T-helper 1 cell treated with Interleukin-12 subunit alpha and Interleukin-12 subunit beta and Interleukin-4 antibody, amounts not matched to agents 30 ng/mL and 1 ng/mL, for 36 hours (primary cell): Measurements from ENCODE around the gene ESAM. TPM values are rescaled to one million over a fixed set of nuclear protein-coding genes. Genes with fewer than 3 reads are reported as not detected.

Experiments
- intact Hi-C: fragments of 100-400 bp; cut with micrococcal nuclease; formaldehyde crosslinking; loops from one replicate; pipeline ENCODE4 v1.15.1; 2024
- total RNA-seq: library from RNA; stranded (reverse); gene quantifications from 2 replicates; pipeline ENCODE4 v1.2.3, GENCODE V29; 2022

Gene ESAM
- total RNA-seq, 1 donor from 2014 or later = 0.47 TPM

DNA sequence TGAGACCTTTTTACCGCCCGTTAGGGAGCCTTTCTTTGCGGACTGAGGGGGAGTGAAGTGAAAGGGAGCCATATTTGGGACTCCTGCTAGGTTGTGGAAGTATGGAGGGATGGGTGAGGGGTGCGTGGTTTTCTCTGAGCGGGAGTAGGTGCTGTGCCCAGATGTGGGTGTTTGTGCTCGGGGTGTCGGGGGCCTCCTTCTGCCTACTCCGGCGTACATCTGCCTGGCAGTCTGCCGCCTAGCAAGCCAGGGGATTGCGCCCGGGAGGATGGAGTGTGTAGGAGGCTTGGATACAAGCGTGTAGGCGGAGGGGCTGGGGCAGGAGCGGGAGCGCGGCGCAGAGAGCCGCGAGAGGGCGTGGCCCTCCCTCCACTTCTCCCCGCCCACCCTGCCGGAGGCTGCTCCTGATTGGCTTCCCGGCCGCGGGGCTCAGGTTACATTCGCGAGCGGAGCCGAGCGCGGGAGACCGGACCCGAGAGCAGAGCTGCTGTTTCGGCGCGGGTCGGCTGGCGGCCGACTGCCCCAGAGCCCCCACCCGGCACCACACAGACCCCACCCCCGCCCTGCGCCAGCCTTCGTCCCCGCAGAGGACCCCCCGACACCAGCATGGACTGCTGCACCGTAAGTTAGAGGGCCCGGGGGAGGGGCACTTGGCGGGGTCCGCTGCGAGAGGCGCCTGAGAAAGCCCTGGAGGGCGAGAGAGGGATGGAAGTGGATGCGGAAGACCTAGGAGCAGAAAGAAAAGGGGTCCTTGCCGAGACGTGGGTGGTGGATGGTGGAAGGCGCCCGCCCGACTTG is 22.4 kb downstream of the ESAM start, which contains the start of gene NRGN:
TSS of gene NRGN (plus strand) at position 464 of the 798 bp plus-strand sequence. CDS start at position 607, 143 bp downstream.
- intact Hi-C loops = loop anchor here (1.0 to 10.0 kb wide), 8 partner anchors 8 to 1615 kb away; partner anchors contain the start of genes HYLS1, SIAE, SPA17 and ST3GAL4

DNA sequence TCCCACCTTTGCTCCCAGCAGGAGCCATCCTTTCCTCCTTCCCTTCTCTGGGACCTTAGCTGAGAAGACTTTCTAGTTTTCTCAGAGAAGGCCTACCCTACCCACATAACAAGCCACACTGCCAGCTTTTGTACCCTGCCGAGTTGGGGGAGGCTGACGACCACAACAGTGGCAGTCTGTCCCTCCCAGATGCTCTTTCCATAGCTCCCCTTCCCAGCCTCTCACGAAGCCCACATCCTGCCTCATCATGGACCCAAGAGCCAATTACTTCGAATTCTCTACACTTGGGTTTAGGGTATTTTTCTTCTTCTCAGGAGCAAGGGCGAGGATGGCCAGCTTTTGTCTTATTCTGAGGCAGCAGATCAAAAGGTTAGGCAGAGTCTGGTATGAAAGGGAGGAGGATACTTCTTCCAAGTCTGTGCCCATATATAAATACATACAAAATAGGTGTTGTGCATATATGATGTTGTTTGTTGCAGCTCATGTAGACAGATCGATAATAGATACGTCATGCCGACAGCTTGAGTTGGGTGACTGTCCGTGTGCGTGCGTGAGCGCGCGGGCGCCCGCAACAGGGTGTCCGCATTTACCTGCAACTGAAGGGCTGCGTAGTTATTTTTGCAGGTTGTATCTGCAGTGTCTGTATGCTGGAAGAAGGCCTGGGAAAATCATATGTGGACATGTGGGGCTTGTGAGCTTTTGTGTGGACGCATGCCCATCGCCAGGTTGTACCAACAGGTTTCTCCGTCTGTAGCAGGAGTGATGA is 23.2 kb downstream of the ESAM start:
- intact Hi-C loops = loop anchor here (1.0 to 5.0 kb wide), 3 partner anchors 8 to 622 kb away; partner anchors contain the start of genes SIAE, SPA17 and VWA5A

DNA sequence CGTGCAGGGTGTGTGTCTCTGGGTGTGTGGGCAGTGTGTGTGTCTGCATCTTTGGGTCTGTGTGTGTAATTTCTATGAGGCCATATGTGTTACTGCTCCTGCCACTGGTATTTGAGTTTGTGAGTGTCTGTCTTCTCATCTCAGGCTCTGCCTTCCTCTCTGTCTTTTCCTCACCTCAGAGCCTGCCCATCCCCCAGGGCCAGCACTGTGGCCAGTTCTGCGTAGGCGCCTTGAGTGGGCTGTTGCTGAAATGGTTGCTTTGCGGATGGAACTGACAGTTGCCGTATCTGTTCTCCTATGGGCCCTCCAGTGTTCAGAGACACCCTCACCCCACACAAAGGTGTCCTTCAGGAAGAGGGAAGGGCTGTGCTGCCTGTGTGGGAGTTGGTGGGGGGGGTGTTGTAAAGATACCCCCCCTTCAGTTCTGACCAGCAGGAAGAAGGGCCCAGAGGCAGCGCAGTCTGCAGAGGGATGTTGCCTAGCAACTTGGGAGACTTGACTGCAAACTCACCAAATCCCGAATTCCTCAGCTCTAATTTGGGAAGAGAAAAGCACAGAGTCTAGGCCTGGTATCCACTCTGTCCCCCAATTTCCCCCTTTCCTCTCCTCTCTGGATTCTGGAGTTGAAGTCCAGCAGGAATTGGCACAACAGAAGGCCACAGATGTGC is 24.3 kb downstream of the ESAM start:
- intact Hi-C loops = loop anchor here (5.0 kb wide), 1 partner anchor 620 kb away; the partner anchor contains the start of gene VWA5A

DNA sequence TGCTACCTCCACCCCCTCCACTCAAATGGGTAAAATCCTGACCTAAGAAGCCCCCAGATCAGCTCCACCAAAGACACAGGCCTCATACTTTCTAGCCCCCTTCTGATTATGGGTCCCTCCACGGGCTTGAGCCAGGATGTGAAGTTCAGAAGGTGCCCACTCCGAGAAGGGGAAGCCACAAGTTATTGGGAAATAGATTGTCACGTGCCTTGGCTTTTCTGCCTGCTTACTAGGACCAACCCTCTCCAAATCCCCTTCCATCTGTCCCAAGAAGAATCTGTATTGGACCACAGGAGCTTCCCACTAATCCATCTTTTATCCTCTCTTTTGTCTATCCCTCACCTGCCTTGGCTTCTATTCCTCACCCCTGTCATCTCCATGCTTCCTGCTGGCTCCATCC is 25.4 kb downstream of the ESAM start:
- intact Hi-C loops = loop anchor here (5.0 kb wide), 1 partner anchor 619 kb away; the partner anchor contains the start of gene VWA5A

DNA sequence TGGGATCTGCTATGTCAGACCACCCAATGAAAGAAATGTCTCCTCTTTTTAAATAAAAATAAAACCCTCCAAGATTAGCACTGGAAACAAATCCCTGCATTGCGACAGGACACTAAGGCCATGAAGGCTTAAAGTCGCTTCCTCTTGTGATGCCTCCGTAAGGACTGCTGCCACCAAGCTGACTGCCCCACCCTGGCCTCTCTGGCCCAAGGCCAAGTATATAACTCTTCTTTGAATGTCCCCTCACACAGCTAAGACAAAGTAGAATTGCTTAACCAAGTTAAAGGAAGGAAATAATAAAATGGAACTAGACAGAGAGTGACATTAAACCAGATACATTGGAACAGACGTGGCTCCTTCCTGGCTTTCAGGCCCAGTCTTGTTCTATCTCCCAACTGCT is 29.9 kb downstream of the ESAM start:
- intact Hi-C loops = no loop called here

DNA sequence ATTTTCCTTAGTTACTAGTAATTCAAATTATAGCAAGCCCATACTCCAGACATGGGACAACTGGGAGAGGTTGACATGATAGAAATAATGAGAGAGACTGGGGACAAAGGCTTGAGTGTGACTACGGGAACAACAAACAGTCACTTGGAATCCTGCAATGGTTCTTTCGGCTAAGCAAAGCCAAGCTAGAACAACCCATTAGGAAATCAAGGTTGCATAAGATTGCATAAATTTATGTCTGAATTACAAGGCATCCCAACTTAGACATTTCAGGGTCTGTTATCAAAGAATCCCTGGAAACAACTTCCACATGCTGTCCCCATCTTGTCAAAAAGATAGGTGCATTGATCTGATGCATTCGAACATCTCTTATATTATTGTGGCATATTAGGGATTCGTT is 32.5 kb downstream of the ESAM start:
- intact Hi-C loops = no loop called here

DNA sequence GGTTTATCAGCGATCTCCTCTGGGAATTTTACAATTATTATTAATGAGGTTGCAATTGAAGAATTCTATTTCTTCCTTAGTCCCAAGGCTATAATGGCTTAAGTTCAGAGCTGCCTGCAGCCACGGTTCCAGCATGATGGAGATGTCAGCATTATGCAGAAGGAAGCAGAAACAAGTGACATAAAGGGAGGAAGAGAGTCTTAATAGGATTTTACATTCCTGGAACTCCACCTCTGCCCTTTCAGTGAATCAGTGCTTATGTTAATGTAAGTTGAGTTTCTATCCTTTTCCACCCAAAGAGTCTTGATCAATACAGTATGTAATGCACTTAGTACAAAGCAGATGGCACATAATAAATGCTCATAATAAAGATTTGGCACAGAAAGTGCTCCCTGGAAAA is 34.0 kb downstream of the ESAM start:
- intact Hi-C loops = no loop called here

DNA sequence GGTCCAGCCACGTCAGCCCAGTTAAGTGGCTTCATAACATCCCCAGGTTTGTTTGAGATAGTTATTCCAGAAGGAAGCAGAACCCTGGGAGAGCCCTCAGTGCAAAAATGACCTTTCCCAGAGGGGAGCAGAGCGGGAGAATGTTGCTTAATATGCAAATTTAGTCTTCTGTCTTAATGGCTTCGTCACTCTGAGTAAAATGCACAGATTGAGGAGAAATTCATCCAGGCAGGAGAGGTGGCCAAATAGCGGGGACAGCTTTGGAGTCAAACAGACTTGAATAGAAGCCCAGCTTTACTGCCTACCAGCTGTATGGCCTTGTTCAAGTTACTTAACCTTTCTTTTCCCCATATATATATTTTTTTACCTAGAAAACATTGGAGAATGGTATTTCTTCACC is 34.6 kb downstream of the ESAM start:
- intact Hi-C loops = no loop called here

DNA sequence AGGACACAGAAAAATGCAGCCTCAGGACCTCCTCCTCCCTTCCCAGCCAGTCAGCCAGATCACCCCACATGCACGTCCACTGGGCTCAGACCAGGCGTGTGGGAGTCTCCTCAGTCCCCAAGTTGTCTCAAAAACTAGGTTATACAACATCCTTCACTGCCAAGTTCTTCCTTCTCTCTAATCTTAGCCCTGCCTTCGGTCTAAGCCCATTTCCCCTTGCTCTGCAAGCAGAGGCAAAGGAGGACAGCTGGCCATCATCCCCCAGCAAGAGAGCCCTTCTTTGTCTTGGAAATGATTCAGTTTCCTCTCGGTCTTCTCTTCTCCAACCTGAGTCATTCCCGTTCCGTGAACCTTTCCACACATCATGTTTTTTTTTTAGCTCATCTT is 36.4 kb downstream of the ESAM start:
- intact Hi-C loops = no loop called here

DNA sequence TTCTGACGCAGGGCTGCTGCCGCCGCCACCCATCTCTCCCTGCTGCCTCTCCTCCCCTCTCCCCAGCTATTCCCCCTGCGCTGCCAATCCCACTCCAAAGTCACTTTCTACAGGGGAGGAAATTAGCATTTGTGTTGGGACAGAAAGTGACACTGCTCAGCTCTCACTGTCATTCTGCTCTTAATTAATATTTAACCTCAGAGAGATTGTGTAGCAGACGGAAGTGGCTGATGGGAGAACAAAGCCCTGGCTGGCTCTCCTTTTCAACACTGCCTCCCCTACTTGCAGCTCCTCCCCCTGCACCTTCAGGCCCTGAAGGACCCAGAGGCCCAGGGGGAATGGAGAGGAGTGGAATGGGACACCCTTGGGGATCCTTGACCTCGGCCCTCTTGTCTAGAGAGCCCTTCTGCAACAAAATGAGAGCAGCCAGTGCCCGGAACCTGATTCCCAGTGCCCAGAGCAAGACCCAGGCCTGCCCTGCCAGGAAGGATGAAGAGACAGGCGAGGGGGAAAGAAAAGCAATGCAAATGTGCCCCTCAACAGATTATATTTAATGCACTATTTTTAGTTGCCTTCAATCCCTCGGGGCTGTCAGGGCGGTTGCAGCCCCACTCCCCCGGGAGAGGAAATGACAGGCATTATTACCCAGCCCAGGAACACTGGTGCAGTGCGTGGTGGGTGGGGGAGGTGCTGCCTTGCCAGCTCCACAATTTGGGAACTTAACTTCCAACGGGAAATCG is 36.9 kb downstream of the ESAM start:
- intact Hi-C loops = no loop called here

DNA sequence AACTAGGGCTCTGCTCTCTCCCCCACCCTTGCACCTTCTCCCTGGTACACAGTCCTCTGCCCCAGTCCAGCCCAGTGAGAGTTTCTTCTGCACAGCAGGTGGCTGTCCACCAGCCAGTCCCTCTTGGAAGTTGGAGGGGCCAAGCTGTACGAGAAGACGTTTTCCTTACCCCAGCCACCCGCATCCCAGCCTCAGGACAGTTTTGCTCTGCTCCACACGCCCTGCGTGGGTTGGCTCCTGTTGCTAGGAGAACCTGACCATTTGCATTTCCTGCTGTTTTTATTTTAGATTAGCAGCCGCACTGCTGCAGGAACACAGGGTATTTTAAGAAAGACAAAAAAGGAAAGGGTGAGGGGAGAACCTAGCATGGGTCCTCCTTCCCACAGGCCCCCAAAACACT is 39.9 kb downstream of the ESAM start:
- intact Hi-C loops = no loop called here

DNA sequence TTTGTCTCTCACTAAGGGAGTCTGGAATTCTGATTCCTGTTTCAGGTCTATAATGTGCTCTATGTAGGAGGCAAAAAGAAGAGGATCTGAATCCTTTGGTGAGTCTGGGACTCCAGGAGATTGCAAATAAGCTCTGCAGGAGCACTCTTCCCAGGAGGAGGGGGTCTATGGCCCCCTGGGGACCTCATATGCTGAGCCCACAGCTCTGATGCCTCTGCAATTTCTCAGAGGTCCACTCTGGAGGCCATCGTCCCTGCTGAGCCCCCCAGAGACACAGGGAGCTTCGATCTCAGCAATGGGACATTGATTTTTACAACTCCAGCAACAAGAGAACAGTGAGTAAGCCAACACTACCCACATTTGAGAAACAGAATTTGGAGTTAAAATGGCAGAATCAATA is 42.6 kb downstream of the ESAM start:
- intact Hi-C loops = no loop called here

DNA sequence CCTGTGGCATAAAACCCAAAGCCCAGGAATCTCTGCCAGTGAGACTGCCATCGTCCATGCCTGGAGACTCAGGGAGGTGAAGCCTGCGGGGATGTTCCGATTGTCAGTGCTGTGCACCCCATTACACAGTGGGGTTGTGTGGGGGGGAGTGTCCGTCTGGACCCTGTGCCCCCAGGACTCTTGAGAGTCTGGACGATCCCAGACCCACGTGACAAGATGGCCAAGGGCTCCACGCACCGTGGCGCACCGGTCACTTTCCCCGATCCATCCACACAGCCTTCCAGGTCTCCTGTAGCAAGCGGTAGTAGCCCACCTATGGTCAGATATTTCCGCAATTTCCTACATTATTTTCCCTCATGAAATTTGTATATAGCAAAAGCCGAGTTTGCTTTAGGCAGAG is 43.3 kb downstream of the ESAM start:
- intact Hi-C loops = loop anchor here (1.0 kb wide), 1 partner anchor 46 kb away; the partner anchor contains the start of genes SIAE and SPA17

DNA sequence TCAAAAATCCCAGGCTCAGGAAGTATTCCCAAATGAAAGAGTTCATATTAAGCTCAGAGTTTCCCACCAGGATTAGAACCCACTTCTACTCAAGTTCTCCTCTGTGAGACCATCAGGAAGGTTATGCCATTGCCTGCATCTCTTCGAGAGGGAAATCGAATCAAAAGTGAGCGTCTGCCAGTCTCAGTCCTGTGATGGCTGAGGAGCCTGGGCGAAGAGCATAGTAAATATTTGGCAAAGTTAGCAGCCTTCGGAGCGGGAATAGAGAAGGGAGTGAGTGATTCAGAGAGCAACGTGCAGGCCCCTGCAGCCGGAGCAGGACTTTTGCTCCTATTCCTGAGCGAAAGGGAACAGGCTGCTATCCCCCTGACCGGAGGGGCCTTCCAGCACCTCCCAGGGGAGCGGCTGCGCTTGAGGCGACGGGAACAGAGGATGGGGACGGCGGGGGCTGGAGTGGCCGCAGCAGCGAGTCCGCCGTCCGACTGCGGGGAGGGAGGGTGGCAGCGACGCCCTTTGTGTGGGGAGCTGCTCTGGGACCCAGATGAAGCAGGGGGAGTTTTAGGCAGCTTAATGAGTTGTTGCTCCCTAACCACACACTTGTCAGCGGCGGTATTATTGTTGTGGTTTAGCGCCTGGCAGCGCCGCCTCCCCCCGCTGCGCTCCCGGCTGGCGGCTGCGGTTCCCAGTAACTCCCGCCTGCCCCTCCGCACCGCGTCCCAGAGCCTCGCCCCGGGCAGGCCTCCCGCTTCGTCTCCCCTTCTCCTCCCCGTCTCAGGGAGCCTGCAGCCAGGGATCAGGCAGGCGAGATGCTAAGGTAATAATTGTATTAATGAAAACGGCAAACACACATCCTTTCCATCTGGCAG is 44.1 kb downstream of the ESAM start:
- intact Hi-C loops = loop anchor here (1.0 kb wide), 1 partner anchor 45 kb away; the partner anchor contains the start of genes SIAE and SPA17

DNA sequence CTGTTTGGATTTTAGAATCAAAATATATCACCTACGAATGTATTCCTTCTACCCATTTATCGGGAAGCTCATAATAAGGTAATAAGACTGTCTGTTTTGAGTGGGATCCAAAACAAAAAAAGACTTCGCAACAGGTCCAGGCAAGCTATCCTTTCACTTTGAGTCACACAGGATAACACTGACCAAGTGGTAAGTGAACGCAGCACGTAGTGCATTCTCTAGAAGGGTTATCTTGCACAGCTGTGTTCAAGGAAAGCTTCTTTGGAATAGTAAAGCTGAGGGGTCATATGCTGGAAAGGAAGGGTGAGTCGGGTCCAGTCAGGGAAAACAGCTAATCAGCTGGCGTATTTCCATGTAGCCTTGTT is 44.7 kb downstream of the ESAM start:
- intact Hi-C loops = no loop called here

DNA sequence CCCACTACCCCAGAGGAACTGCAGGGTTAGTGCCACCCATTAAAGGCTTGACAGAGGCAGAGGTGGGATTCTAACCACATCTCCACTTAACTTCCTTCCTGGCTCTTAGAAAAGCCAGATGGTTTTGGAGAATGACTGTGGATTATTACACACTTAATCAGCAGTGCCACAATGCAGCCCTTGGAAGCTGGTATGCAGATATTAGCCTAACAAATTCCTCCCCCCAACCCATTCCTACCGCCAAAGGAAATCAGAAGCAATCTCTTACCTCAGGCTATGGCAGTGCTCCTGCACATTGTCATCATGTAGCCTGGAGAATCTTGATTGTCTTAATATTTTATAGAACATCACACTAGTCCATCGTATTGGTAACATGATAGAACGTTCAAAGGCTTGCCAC is 45.5 kb downstream of the ESAM start:
- intact Hi-C loops = no loop called here

DNA sequence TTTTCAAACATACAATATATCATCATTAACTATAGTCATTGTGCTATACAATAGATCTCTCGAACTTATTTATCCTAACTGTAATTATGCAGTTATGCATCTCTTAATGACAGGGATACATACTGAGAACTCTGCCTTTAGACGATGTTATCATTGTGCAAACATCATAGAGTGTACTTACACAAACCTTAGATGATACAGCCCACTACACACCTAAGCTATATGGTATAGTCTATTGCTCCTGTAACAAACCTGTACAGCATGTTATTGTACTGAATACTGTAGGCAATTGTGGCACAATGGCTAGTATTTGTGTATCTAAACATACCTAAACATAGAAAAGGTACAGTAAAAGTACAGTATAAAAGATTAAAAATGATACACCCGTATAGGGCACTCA is 49.7 kb downstream of the ESAM start:
- intact Hi-C loops = no loop called here

DNA sequence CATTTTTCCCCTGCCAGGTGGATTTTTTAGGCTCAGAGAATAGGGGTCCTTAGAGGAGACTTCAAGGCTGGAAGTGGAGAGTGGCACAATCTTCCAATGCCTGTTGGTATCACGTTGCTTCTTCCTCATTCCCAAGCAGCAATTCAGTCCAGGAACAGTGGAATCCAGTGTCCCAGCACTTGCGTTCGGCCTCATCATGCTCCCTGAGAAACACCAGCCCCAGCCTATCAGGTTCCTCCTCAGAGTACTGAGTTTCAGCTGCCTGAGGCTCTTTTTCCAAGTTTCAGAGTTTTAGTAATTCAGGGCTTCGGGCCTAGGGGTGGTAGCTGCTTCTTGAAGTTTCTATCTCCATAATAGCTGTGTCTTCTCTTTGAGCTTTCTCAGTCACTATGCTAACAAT is 54.3 kb downstream of the ESAM start:
- intact Hi-C loops = no loop called here
